K562 (cell line): ENCODE results near the gene ATF7IP. TPM values are rescaled to one million over a fixed set of nuclear protein-coding genes. Genes with fewer than 3 reads are reported as not detected.
A peak's percentile ranks its signal among the peaks of the same experiment; 100 is the strongest.

Source experiments
- ATAC-seq: fragments of 200-7000 bp; cut with Tn5 transposase; 3 replicates; pipeline ENCODE4 v1.9.1; 2020; ENCODE audit warnings: moderate library complexity
- BruUV-seq: library from RNA; stranded (reverse); fragments of 400-500 nt; replicated peaks from 2 replicates; lab custom pipeline; 2021; lab: Mats Ljungman, UMichigan
- CTCF ChIA-PET: fragments of 300-600 bp; formaldehyde crosslinking; extraction: SDS; loops from one replicate; lab custom pipeline; 2021; ENCODE audit warnings: low intra/inter-chr PET ratio; lab: Yijun Ruan, JAX
- POLR2A ChIA-PET: fragments of 300-600, 350-650 bp; sonication (Branson Sonifier 250); formaldehyde crosslinking; extraction: SDS; loops from one replicate; lab custom pipeline; 2021; ENCODE audit warnings: antibody characterized with exemption, inconsistent platforms; lab: Yijun Ruan, JAX
- DNase-seq, 4 experiments: peaks; one replicate each; pipeline versions ENCODE4 v3.0.0 to v3.0.0-alpha.2; 2011 to 2018; ENCODE audit warnings: low spot score in 3 of 4, mixed read lengths in 3 of 4; ENCODE audit errors: extremely low read depth in 1 of 4
- FAIRE-seq: peaks from 2 replicates; lab custom pipeline; 2011; peaks lifted over from hg19 to GRCh38; lab: Jason Lieb, UNC
- H2AFZ ChIP-seq: 2 replicates; pipeline ENCODE4 v1.6.0; 2011; ENCODE audit warnings: low read depth, low read length, control low read depth, inconsistent platforms
- H3K27ac ChIP-seq: fragments of 200-600 bp; 3 replicates; pipeline ENCODE4 v1.8.0; 2011; ENCODE audit warnings: low read depth, mild to moderate bottlenecking, control low read depth, inconsistent platforms, low read length, moderate library complexity, mixed read lengths; ENCODE audit errors: extremely low read depth
- H3K27me3 ChIP-seq, 2 experiments: fragments of 300-600 bp in 1 of 2; 2 replicates in 1 of 2; 3 replicates in 1 of 2; pipeline versions ENCODE4 v1.6.0 to v1.8.0; 2011; ENCODE audit warnings: inconsistent platforms in 2 of 2, low read length in 2 of 2, mild to moderate bottlenecking in 1 of 2, mixed read lengths in 1 of 2, moderate library complexity in 1 of 2; ENCODE audit not compliant: control insufficient read depth in 2 of 2, insufficient read depth in 2 of 2
- H3K36me3 ChIP-seq: fragments of 300-600 bp; 3 replicates; pipeline ENCODE4 v1.8.0; 2011; ENCODE audit warnings: mild to moderate bottlenecking, low read length, inconsistent platforms; ENCODE audit not compliant: control insufficient read depth, insufficient read depth
- H3K4me1 ChIP-seq, 2 experiments: fragments of 200-600 bp in 1 of 2; replicated peaks in 1 of 2; 2 replicates in 1 of 2; 3 replicates in 1 of 2; pipeline versions ENCODE4 v1.5.1 to v1.8.0; 2011; ENCODE audit warnings: inconsistent platforms in 2 of 2, low read length in 2 of 2, mild to moderate bottlenecking in 1 of 2, mixed read lengths in 1 of 2, moderate library complexity in 1 of 2; ENCODE audit not compliant: control insufficient read depth in 2 of 2, insufficient read depth in 2 of 2
- H3K4me2 ChIP-seq: 2 replicates; pipeline ENCODE4 v1.6.1; 2011; ENCODE audit warnings: low read length, control low read depth, inconsistent platforms, mixed read lengths; ENCODE audit not compliant: insufficient read depth
- H3K4me3 ChIP-seq: fragments of 200-600 bp; sonication (generic), shearing (Covaris generic); 2 replicates; pipeline ENCODE4 v1.5.1; 2016; ENCODE audit warnings: control low read depth, inconsistent platforms
- H3K79me2 ChIP-seq: fragments of 200-600 bp; 3 replicates; pipeline ENCODE4 v1.8.0; 2011; ENCODE audit warnings: low read length, inconsistent platforms; ENCODE audit not compliant: control insufficient read depth, insufficient read depth
- H3K9ac ChIP-seq, 2 experiments: 2 replicates each; pipeline versions ENCODE4 v1.6.0 to v1.6.1; 2011; ENCODE audit warnings: low read depth in 2 of 2, low read length in 2 of 2, control low read depth in 1 of 2, inconsistent platforms in 1 of 2, mild to moderate bottlenecking in 1 of 2, mixed read lengths in 1 of 2; ENCODE audit not compliant: insufficient read depth in 1 of 2
- H3K9me1 ChIP-seq: one replicate; pipeline ENCODE4 v1.6.0; 2011; ENCODE audit warnings: inconsistent platforms, mild to moderate bottlenecking, low read length, moderate library complexity; ENCODE audit not compliant: control insufficient read depth, insufficient read depth
- H3K9me3 ChIP-seq: replicated peaks from 2 replicates; pipeline ENCODE4 v1.5.1; 2011; ENCODE audit warnings: low read depth, low read length, inconsistent platforms; ENCODE audit not compliant: control insufficient read depth, insufficient read depth
- H4K20me1 ChIP-seq: replicated peaks from 2 replicates; pipeline ENCODE4 v1.6.1; 2011; ENCODE audit warnings: low read length, inconsistent platforms, mixed read lengths; ENCODE audit not compliant: control insufficient read depth, insufficient read depth
- BCOR ChIP-seq: fragments of 450-650 bp; IDR thresholded peaks from 2 replicates; pipeline ENCODE4 v1.6.1; 2016
- BRCA1 ChIP-seq, 2 experiments: fragments of 450-650 bp in 1 of 2; sonication (generic) in 1 of 2; formaldehyde crosslinking in 1 of 2; IDR thresholded peaks; 2 replicates each; pipeline versions ENCODE4 v1.5.0 to v1.6.1; 2017 to 2020; ENCODE audit warnings: mild to moderate bottlenecking in 1 of 2, missing genetic modification reagents in 1 of 2
- EP300 ChIP-seq: IDR thresholded peaks from 2 replicates; pipeline ENCODE4 v1.6.1; 2012; ENCODE audit warnings: low read length, improper control_type of control experiment
- ESRRB ChIP-seq: fragments of 250-450 bp; sonication (Bioruptor Pico); IDR thresholded peaks from 2 replicates; pipeline ENCODE4 v1.5.0; 2020; ENCODE audit warnings: mild to moderate bottlenecking, moderate library complexity, borderline replicate concordance
- FOXP1 ChIP-seq: sonication (generic); formaldehyde crosslinking; IDR thresholded peaks from 2 replicates; pipeline ENCODE4 v1.8.0; 2022; ENCODE audit warnings: mild to moderate bottlenecking, missing genetic modification reagents
- HLTF ChIP-seq: fragments of 450-650 bp; IDR thresholded peaks from 2 replicates; pipeline ENCODE4 v1.6.1; 2016
- HMGN3 ChIP-seq: IDR thresholded peaks from 2 replicates; pipeline ENCODE4 v1.6.1; 2011; ENCODE audit warnings: borderline replicate concordance, low read depth, mild to moderate bottlenecking, mixed read lengths, low read length; ENCODE audit not compliant: insufficient read length; ENCODE audit errors: extremely low read depth
- MAFK ChIP-seq: IDR thresholded peaks from 2 replicates; pipeline ENCODE4 v1.6.1; 2011; ENCODE audit warnings: low read length, improper control_type of control experiment
- PPARD ChIP-seq: fragments of 250-450 bp; sonication (Bioruptor Pico); IDR thresholded peaks from 2 replicates; pipeline ENCODE4 v1.8.0; 2022; ENCODE audit warnings: inconsistent platforms, mild to moderate bottlenecking, moderate library complexity
- PTRF ChIP-seq: fragments of 450-650 bp; IDR thresholded peaks from 2 replicates; pipeline ENCODE4 v1.6.1; 2016; ENCODE audit warnings: mild to moderate bottlenecking, missing genetic modification characterization, missing compliant biosample characterization
- RB1 ChIP-seq: fragments of 450-650 bp; IDR thresholded peaks from 2 replicates; pipeline ENCODE4 v1.6.1; 2017; ENCODE audit warnings: low read depth, mild to moderate bottlenecking
- SREBF1 ChIP-seq: fragments of 150-350 bp; IDR thresholded peaks from 2 replicates; pipeline ENCODE4 v1.6.1; 2014; ENCODE audit warnings: antibody characterized with exemption, low read depth, low read length, borderline replicate concordance
- TAL1 ChIP-seq: fragments of 450-650 bp; IDR thresholded peaks from 2 replicates; pipeline ENCODE4 v1.6.1; 2016; ENCODE audit warnings: mild to moderate bottlenecking
- ZNF282 ChIP-seq: sonication (generic); formaldehyde crosslinking; IDR thresholded peaks from 2 replicates; pipeline ENCODE4 v1.8.1; 2023; ENCODE audit warnings: missing genetic modification reagents
- WGBS: fragments of 100-300 bp; shearing (Covaris generic); methylation state at CpG from one replicate; pipeline ENCODE4 v1.1.6; 2016; ENCODE audit warnings: low coverage, mixed read lengths; ENCODE audit not compliant: insufficient coverage; ENCODE audit errors: missing lambda C conversion rate; 5-methylcytosine and 5-hydroxymethylcytosine counted together
- in situ Hi-C: fragments of 300-500 bp; cut with MboI; formaldehyde crosslinking; loops from 4 replicates; pipeline ENCODE4 v1.15.0; 2018; ENCODE audit warnings: inconsistent platforms, mixed read lengths
- intact Hi-C: fragments of 100-400 bp; cut with micrococcal nuclease; formaldehyde crosslinking; loops from 2 replicates; pipeline ENCODE4 v1.14.2; 2022
- polyA plus RNA-seq, 8 experiments: library from polyadenylated mRNA; depleted of rRNA in 4 of 8; stranded (reverse) in 5 of 8; unstranded in 3 of 8; fragments of >200 nt; fragmentation: Nextera tagmentation in 2 of 8; fragmentation: Illumina TruSeq in 1 of 8; extraction: Ambion mirVana in 2 of 8; extraction: Trizol in 1 of 8; gene quantifications; 2 replicates each; pipeline versions ENCODE4 v1.2.1 to v1.2.3, GENCODE V29; 2011 to 2014; ENCODE audit warnings: inconsistent platforms in 1 of 8, missing spikeins in 1 of 8
- total RNA-seq, 7 experiments: library from RNA; depleted of rRNA in 6 of 7; stranded (reverse); fragments of >200 nt in 6 of 7; fragmentation: Illumina TruSeq in 2 of 7; extraction: Trizol in 2 of 7; gene quantifications; 2 replicates each; pipeline versions ENCODE4 v1.2.1 to v1.2.3, GENCODE V29; 2011 to 2021; ENCODE audit warnings: low replicate concordance in 1 of 7
- TF ChIP-seq, protein P1 (sequence below): sonication (generic); formaldehyde crosslinking; IDR thresholded peaks from 2 replicates; pipeline ENCODE4 v1.4.0; 2020; ENCODE audit warnings: mild to moderate bottlenecking, missing genetic modification reagents
- TF ChIP-seq, protein P2 (sequence below): fragments of 250-450 bp; sonication (Bioruptor Pico); IDR thresholded peaks from 2 replicates; pipeline ENCODE4 v1.8.0; 2022; ENCODE audit warnings: moderate library complexity, mild to moderate bottlenecking, inconsistent platforms
- TF ChIP-seq, protein P3 (sequence below): fragments of 200-800 bp; sonication (Bioruptor generic); IDR thresholded peaks from 2 replicates; pipeline ENCODE4 v1.6.1; 2016; ENCODE audit warnings: missing genetic modification characterization, missing compliant biosample characterization

The ATF7IP gene
- total and polyA plus RNA-seq, 9 of the 15 experiments (the other 6 are each of a cell fraction or from before 2014, with no cell fraction given): 2.8 to 27.1 (median 11.0) TPM

DNA sequence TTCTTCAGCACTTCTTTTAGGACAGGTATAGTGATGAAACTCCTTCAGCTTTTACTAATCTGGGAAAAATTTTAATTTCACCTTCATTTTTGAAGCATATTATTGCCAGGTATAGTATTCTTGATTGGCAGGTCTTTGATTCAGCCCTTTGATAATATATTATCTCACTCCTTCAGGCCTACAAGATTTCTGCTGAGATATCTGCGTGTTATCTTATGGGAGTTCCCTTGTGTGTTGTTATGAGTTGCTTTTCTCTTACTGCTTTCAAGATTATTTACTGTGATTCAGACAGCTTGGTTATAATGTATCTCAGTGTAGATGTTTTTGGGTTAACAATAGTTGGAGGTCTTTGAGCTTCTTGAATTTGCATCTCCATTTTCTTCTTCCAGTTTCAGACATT, 87.4 kb downstream of the ATF7IP start:
- in situ Hi-C loops (no loop called here), intact Hi-C loops (loop anchor here (5.0 kb wide), 1 partner anchor 266 kb away; no protein-coding TSS in a partner anchor)
- 0% methylated on average over 1 of the region's 1 CpG for WGBS
- Histone ChIP-seq H4K20me1 (no peaks in the 10 kb centered on the region), H3K4me3 (no peak overlapping the region), H3K9me1 (no peaks in the 10 kb centered on the region), H3K27ac (no peak overlapping the region), H3K9ac (no peak overlapping the region), H3K9me3 (no peaks in the 10 kb centered on the region), H3K79me2 (peaks cover 10% of the 10 kb centered on the region; the same call in 2 of the 3 replicates), H3K27me3 (no peaks in the 10 kb centered on the region), H2AFZ (no peak overlapping the region), H3K4me1 (no peaks in the 10 kb centered on the region), H3K4me2 (no peak overlapping the region), H3K36me3 (peaks cover 31% of the 10 kb centered on the region; the same call in 2 of the 3 replicates)
- FAIRE-seq (no peak), ATAC-seq (no peak), DNase-seq (no peak)
- ChIA-PET POLR2A (no interaction called here), CTCF (interaction anchor here (2.1 kb wide), 1 partner anchor 215 kb away, joined by 15 read pairs; no protein-coding TSS in a partner anchor)
- no TSS peak for BruUV-seq
- no peak for TF ChIP-seq FOXP1 (CRISPR knock-in tag)
- TF ChIP-seq, protein P1, sequence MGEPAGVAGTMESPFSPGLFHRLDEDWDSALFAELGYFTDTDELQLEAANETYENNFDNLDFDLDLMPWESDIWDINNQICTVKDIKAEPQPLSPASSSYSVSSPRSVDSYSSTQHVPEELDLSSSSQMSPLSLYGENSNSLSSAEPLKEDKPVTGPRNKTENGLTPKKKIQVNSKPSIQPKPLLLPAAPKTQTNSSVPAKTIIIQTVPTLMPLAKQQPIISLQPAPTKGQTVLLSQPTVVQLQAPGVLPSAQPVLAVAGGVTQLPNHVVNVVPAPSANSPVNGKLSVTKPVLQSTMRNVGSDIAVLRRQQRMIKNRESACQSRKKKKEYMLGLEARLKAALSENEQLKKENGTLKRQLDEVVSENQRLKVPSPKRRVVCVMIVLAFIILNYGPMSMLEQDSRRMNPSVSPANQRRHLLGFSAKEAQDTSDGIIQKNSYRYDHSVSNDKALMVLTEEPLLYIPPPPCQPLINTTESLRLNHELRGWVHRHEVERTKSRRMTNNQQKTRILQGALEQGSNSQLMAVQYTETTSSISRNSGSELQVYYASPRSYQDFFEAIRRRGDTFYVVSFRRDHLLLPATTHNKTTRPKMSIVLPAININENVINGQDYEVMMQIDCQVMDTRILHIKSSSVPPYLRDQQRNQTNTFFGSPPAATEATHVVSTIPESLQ (CRISPR knock-in tag): no peak
- TF ChIP-seq HMGN3: no peak
- TF ChIP-seq PTRF: no peak
- no peak for TF ChIP-seq ESRRB (CRISPR knock-in tag)
- TF ChIP-seq SREBF1: no peak
- TF ChIP-seq, protein P2, sequence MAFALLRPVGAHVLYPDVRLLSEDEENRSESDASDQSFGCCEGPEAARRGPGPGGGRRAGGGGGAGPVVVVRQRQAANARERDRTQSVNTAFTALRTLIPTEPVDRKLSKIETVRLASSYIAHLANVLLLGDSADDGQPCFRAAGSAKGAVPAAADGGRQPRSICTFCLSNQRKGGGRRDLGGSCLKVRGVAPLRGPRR (CRISPR knock-in tag): no peak
- peak; percentile 19; the same call in 1 of the 2 replicates for TF ChIP-seq TAL1
- TF ChIP-seq PPARD (CRISPR knock-in tag): no peak
- TF ChIP-seq RB1: no peak
- no peak for TF ChIP-seq HLTF
- TF ChIP-seq BCOR: no peak
- no peak for TF ChIP-seq ZNF282
- 0 out of 2 replicates have a peak, but pooled peaks have one; percentile 10 for TF ChIP-seq EP300
- no peak for TF ChIP-seq MAFK
- TF ChIP-seq BRCA1 (IDR thresholded peaks at IDR 0.05): no peak
- TF ChIP-seq BRCA1 (CRISPR knock-in tag; IDR thresholded peaks at IDR 0.05): no peak
- TF ChIP-seq, protein P3, sequence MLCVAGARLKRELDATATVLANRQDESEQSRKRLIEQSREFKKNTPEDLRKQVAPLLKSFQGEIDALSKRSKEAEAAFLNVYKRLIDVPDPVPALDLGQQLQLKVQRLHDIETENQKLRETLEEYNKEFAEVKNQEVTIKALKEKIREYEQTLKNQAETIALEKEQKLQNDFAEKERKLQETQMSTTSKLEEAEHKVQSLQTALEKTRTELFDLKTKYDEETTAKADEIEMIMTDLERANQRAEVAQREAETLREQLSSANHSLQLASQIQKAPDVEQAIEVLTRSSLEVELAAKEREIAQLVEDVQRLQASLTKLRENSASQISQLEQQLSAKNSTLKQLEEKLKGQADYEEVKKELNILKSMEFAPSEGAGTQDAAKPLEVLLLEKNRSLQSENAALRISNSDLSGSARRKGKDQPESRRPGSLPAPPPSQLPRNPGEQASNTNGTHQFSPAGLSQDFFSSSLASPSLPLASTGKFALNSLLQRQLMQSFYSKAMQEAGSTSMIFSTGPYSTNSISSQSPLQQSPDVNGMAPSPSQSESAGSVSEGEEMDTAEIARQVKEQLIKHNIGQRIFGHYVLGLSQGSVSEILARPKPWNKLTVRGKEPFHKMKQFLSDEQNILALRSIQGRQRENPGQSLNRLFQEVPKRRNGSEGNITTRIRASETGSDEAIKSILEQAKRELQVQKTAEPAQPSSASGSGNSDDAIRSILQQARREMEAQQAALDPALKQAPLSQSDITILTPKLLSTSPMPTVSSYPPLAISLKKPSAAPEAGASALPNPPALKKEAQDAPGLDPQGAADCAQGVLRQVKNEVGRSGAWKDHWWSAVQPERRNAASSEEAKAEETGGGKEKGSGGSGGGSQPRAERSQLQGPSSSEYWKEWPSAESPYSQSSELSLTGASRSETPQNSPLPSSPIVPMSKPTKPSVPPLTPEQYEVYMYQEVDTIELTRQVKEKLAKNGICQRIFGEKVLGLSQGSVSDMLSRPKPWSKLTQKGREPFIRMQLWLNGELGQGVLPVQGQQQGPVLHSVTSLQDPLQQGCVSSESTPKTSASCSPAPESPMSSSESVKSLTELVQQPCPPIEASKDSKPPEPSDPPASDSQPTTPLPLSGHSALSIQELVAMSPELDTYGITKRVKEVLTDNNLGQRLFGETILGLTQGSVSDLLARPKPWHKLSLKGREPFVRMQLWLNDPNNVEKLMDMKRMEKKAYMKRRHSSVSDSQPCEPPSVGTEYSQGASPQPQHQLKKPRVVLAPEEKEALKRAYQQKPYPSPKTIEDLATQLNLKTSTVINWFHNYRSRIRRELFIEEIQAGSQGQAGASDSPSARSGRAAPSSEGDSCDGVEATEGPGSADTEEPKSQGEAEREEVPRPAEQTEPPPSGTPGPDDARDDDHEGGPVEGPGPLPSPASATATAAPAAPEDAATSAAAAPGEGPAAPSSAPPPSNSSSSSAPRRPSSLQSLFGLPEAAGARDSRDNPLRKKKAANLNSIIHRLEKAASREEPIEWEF: no peak
